Inferior parietal cortex (tissue), 1 donor: ENCODE results near the gene MARK2.
A peak's percentile ranks its signal among the peaks of the same experiment; 100 is the strongest.

Source experiments
- DNase-seq: peaks from one replicate; pipeline ENCODE4 v3.0.0-alpha.2; 2016; ENCODE audit errors: extremely low spot score

MARK2 gene

DNA sequence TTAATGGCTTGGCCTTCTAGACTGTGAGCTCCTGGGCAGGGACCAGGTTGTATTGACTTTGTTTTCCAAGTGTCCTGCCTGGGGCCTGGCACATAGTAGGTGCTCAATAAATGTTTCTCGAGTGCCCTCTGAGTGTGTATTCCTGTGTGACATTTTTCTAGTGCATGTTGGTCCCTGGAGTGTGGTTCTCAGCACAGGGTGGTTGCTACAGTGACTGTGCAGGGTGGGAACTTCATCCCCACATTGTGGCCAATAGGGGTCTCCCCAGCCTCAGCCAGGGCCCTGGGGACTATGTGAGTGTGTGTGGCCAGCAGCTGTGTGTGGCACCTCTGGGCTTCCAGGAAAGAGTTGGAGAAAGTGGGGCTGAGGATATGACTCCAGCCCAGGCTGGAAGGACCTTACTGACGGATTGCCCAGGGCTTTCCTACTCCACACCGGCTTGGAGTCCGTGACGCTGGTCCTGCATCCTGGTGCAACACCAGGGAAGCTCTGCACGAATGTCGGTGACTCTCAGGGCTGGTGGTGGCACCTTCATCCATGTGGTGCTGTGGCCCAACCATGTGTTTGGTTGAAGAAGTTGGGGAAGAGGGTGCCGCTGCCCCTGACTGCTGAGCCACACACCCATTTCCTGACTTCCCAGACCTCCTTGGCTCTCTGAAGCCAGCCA lies 9.0 kb upstream of the MARK2 start:
- no peak for DNase-seq

DNA sequence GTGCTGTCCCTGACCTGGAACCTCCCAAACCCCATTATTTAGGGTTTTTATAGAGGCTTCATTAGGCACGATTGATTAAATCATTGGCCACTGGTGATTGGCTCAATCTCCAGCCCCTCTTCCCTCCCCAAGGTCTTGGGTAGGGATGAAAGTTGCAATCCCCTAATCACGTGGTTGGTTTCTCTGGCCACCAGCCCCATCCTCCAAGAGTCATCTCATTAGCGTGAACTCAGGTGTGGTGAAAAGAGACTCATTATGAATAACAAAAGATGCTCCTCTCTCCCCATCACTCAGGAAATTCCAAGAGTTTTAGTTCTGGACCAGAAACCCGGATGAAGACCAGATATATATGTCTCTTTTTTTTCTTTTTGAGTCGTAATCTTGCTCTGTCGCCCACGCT lies 7.6 kb upstream of the MARK2 start:
- DNase-seq = no peak

DNA sequence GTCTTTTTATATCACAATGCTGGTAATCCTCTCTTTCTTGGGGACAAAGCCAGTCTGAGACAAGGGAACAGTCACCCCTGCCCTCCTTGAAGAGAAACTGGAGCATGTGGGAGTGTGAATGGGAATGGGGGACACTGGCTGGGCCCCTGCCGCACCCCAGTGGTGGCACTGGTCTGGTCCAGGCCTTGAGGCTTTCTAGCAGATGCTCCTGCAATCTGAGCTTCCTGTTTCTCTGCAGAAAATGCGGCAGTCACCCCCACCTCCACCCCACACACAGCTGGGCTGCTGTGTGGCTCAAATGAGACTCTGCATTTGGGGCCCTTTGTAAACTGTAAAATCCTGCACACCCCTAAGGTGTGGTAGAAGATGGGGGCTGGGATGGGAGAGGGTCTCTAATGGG lies 6.6 kb upstream of the MARK2 start:
- DNase-seq = no peak

DNA sequence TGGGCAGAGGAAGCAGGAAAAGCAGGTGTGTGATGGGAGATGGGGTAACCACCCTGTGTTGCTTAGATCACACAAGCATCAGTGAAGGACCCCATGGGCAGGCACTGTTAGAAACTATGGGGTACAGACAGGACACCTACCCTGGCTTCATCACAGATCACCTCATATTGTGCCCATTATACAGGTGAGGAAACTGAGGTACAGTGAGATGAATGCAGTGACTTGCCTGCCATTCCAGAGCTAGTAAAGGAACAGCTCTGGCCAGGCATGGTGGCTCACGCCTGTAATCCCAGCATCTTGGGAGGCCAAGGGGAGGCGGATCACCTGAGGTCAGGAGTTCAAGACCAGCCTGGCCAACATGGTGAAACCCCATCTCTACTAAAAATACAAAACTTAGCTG lies 5.9 kb upstream of the MARK2 start:
- no peak for DNase-seq

DNA sequence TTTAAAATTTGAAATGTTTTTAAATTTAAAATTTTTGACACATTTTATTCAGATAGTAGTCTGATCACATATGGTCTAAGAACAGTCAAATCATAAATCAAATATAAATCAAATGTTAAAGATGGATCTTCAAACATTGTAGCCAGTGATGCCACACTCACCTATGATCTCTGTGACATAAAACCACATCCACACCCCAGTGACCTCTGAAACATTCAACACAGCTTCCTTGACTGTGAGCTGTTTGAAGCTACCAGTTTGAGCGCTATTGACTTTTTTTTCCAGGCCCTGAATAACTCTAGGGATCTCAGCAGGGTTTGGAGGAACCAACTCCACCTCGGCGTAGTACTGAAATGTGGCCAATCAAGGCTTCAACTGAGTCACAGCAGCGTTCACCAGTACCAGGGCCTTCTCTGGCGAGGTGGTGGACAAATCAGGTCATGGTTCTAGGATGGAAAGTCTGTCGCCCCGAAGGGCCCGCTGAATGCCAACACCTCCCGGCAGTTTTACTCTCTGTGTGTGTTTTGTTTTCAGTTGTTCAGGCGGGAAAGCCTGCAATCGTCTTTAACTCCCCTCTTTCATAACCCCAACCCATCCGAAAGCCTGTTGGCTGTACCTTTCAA lies 4.3 kb upstream of the MARK2 start:
- no peak for DNase-seq

DNA sequence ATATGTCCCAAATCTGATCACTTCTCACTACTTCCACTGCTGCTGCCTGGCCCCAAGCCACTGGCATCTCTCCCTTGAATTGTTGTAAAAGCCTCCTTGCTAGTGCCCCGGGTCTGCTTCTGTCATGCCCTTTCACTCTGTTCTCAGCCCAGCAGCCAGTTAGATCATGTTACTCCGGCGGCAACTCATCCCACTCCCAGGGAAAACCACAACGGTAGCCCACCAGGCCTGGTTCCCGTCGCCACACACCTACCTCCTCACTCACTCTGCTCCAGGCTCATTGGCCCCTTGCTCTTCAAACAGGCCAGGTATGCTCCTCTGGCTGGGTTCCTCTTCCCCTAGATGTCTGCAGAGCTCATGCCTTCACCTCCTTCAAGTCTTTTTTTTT lies 3.8 kb upstream of the MARK2 start:
- DNase-seq = no peak

DNA sequence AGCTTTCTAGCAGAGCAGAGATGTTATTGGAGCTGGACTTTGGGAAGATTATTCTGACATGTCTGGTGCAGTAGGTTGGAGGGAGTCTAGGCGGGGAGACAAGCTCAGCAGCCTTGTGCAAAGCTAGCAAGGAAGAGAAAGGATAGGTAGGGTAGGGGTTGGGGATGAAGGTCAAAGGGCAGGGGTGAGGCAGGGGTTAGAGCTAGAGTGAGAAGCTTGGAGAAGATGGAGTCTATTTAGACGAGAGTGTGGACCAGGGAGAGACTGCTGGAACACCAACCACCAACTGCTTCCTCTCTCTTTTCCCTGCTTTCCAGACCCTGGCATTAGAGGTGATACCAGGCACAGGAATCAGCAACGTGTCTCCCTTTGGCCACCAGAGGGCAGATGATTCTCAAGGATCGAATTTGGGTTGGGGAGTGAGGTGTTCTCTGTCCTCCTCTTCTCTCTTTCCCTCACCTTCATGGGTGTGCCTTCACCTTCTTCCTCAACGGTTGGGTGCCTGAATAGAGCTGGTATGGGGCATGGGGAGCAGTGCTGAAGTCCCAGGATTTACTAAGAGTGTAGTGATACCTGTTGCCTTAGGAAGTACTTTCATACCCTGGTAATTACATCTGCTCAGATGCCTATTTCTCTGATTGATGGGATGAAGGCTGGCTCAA lies 1.8 kb upstream of the MARK2 start:
- peak; percentile 94 for DNase-seq

DNA sequence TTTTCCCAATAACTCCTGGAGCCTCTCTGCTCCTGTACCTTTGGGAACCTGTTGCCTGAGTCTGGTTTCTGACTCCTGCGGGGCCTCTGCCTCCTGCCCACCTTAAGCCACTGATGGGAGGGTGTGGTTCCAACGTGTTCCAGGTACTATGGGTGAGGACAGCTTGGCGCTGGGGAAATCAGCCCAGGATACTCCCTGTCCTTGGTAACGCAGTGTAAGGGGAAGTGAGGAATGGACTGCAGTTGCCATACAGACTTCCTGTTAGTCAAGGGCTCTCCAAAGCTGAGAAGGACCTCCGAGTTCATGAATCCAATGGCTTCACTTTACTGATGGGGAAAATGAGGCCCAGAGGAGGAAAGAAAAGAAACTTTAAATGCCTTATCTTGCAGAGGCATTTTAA lies 1.2 kb upstream of the MARK2 start:
- no peak for DNase-seq

DNA sequence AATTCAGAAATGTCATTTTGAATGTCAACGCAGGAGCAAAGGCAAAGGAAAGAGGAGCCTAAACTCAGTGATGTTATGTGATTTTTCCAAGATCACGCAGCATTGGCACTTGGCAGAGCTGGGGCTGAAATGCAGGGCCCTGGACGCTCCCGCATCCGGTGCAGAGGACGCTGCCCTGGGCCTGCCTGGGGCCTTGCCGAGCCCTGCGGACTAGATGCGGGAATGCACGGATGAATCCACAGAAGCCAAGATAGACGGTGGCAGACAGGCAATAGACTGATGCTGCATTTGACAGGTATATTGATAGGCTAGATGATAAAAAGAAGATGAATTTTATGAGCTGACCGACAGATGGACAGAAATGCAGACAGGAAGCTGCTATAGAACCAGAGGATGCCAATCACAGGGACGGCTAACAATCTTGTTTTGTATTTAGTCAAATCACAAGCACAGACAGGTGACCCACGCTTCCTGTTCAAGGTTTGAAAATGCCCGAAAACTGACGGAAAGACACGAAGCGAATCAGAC lies 696 bp upstream of the MARK2 start:
- DNase-seq = no peak

DNA sequence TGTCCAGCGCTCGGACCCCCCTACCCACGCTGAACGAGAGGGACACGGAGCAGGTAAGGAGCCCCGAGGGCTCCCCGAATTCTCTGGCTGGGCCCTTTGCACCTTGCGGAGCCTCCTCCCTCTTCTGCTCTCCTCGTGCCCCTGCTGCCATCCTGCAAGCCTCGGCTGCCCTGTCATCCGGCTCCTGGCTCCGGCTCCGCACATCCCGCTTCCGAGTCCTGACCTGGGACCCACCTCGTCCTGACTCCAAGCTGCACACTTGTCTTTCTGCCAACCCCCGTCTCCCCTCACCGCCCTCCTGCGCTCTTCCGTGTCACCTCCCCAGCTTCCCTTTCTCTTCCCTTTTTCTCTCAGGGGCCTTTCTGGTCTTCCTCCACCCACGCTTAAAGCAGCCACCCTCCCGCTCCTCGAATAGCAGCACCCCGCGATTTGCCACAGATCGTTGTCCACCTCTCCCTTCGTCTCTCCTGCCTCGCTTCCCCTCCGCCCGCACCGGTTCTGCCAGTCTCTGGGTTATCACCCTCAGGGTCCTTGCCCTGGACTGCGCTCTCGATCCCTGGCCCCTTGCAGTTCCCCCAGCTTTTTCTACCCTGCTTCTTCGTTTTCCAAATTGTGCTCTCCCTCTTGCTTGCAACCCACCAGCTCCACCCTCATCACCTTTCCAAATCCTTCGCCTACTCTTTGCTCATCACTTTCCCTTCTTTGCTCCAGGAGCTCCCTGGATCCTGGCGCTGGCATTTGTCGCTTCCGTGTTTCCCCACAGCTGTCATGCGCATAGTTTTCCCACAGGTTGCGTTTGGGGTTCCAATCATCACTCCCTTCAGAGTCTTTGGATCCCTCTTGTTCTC lies 822 bp downstream of the MARK2 start:
- DNase-seq = peak; percentile 29

DNA sequence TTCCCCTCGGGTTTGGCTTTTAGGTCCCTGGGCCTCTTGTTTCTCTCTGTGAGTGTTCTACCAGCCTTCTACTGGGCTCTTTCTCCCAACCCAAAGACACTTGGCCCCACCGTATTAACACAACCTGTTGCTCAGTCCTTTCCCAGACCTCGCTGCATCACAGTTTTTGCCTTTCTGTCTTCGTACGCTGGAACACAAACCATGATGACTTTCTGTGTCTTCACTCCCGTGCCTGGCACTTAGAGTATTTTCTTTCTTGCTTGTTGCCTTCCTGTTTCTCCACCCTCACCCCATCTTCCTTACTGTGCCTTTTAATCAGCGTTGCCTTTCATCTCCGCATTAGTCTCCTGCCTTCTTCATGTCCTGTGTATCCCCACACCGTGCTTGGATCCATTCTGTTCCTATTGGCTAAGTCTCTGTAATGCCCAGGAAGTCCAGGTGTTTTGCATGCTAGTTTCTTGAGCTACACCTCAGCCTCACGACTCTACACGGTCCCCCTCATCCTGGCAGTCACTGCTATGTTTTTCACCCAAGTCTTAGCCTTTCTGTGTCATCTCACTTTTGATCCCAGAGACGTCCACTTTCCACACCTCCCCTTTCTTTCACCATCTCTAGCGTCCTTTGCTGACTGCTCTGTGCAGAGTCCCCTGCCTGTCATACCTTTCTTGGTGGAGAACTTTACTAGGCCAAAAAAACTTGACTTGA lies 1.6 kb downstream of the MARK2 start:
- no peak for DNase-seq

DNA sequence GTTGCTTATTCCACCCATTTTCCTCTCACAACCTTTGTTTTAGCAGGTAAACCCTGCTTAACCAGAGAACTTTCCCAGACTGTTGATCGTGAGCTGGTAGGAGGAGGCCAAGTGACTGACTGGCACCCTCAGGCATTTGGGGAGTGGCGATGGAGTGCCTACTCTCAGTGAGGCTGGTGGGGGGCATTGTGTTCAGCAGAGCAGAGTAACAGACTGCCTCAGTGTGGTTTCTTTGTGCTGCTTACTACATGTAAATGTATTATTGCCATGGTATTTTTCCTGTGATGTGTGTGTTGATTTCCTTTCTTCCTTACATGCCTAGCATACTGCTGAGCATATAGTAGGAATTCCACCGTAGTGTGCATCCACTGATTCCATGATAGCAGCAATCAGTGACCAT lies 2.6 kb downstream of the MARK2 start:
- DNase-seq = no peak

DNA sequence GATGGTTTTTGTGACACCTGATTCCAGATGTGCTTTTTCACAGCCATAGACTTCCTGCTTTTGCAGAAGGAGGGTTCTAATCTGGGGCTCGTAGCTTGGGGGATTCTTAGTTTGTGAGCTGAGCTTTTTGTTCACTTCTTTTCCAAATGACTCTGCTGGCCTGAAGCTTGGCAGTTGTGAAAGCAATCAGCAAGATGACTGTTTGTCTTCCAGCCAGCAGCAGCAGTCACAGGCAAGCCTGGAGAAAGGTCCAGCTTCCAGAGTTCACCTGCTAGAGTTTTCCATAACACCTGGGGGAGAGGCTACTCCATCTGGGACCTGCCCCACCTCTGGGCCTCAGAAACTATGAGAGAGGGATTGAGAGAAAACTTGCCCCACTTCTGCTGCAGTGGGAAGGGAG lies 4.1 kb downstream of the MARK2 start:
- DNase-seq = no peak

DNA sequence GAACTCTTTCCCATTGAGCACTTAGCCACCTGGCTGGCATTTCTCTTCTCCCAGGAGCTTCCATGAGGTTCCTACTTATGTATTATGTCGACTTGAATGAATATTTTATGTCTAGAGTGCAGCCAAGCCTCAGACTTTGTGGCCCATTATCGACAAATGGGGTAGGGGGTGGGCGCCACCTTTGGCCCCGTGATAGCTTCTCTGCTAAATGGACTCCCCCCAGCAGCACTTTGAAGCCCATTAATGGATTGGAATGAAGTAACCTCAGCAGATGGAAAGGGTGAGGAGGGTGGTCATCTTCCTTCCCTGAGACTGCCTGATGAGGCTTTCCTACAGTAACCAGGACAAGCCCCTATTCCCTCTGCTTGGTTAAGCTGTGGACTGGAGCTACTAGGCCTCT lies 5.9 kb downstream of the MARK2 start:
- no peak for DNase-seq

DNA sequence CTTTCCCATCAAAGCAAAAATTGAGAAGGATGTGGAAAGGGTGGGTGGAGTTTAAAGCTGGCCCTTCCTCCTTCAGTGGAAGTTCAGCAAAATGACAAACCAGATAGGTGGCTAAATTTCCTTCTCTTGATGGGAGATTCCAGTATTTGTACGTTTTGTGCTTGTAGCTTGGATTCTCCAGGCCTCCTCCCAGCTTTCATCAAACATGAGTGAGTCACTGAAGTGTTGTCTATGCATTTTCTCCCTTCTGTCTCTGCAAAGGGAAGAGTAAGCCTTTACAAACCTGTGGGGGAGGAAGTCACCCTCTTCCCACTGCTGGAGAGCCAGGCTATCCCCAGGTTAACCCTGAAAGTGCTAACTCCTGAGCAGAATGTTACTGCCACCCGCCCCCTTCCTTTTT lies 6.4 kb downstream of the MARK2 start:
- DNase-seq = no peak

DNA sequence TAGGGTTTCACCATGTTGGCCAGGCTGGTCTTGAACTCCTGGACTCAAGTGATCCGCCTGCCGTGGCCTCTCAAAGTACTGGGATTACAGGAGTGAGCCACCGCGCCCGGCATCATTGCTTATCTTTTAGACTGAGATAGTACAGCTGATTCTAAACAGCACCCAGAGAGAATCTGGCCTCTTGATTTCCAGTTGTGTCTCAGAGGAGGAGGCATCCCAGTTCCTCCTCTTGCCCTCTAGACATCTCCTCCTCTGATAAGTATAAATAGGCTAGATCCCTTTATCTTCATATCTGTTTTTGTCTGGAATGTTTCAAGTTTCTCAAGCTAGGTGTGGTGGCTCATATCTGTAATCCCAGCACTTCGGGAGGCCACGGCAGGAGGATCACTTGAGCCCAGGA lies 7.0 kb downstream of the MARK2 start:
- no peak for DNase-seq

DNA sequence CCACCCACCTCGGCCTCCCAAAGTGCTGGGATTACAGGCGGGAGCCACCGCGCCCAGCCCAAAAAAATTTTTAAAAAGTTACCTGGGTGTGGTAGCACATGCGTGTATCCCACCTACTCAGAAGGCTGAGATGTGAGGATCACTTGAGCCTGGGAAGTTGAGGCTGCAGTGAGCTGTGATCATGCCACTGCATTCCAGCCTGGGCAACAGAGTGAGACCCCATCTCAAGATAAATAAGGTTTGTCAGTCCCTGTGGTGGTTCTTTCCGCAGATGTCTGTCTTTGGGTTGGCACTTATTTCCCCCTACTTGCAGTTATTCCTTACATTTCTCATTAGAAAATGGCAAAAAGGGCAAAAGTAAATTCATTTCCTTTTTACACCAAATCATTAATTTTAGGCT lies 8.0 kb downstream of the MARK2 start:
- no peak for DNase-seq

DNA sequence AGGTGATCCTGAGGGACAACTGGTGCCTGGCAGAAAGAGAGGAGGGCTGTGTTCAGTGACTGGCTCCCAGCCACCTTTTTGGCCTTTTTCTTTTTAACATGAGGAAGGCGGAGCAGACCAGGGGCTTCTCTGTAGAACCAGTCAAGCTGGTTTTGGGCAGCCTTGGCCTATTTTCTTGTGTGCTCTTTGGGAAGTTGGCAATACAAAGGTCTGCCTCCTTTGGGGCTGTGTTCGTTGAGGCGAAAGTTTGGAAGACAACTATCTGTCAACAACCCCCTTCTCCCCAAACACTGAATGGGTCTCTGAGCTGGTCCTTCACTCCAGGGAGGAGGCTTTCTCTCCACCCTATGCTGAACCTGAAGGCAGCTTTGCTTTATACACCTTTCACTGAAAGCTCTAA lies 8.5 kb downstream of the MARK2 start:
- no peak for DNase-seq

DNA sequence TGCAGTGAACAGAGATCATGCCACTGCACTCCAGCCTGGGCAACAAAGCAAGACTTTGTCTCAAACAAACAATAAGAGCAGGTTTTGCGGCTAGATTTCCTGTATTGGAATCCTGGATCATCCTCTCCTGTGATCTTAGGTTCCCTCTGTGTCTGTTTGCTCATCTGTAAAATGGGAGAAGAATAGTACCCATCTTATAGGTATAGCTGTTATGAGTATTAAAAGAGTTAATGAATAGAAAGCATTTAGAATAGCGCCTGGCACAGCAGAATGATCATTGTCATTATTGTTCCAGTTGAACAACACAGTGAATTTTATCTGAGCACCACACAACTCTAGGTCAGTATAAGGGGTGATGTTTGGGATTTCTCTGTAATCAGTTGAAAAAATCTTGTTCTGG lies 10.8 kb downstream of the MARK2 start:
- no peak for DNase-seq

DNA sequence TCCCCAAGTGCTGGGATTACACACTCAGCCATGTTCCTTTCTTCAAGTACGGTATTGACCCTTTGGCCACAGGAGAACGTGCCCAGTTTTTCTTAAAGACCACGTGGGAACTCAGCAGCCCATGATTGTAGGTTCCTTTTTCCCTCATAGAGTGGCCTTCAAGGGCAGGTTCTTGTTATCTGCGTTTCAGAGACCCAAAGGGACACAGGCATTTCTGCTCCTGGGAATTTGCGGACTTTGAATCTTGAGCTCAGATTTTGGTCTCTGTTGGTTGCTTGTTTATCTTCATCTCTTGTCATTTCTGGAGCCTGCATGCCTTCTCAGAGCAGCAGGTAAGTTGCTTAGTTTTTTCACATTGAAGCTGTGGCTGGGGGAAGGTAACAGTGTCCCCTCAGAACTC lies 12.0 kb downstream of the MARK2 start:
- no peak for DNase-seq

DNA sequence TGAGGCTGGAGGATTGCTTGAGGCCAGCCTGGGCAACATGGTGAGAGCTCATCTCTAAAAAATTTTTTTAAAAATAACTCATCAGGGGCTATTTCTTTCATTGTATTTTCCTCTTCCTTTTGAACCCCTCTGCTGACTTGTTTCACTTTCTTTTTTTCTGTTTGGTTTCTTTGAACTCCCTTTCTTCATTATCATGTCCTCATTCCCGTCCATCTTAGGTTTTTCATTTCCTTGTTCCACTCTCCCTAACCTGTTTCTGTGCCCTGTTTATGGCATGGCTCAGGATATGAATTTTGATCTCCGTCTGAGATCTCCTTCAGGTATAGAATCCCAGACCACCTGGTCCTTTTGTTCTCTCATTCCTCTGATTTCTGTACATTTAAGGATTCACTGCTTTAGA lies 12.5 kb downstream of the MARK2 start:
- DNase-seq = no peak

DNA sequence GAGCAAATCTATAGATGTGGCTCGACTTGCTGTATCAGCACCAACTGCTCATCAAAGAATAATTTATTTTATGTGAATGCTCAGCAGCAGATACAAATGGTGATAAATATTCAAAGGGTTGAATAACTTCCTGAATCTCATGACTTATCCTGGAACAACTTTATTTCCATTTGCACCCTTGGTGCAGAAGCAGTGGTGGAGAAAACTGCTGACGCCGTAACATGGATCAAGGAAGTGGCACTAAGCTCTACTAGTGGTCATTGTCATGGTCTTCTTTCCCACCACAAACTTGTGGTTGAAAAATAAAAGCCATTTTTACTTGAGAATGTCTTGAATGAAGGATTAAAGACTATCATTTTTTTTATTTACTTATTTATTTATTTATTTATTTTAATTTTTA lies 14.6 kb downstream of the MARK2 start:
- DNase-seq = no peak
